HepG2 (cell line): ENCODE data around the gene POC1B. TPM values are rescaled to one million over a fixed set of nuclear protein-coding genes. Genes with fewer than 3 reads are reported as not detected.

ENCODE experiments used
- FUBP1 ChIP-seq: sonication (generic); formaldehyde crosslinking; IDR thresholded peaks from 2 replicates; pipeline ENCODE4 v1.5.1; 2020; ENCODE audit warnings: missing genetic modification reagents, mild to moderate bottlenecking, borderline replicate concordance
- GATAD2A ChIP-seq: IDR thresholded peaks from 2 replicates; pipeline ENCODE4 v1.6.1; 2016
- IRF1 ChIP-seq: sonication (generic); formaldehyde crosslinking; IDR thresholded peaks from 2 replicates; pipeline ENCODE4 v1.4.0; 2020; ENCODE audit warnings: low read depth, mild to moderate bottlenecking, missing genetic modification reagents
- MIXL1 ChIP-seq: IDR thresholded peaks from 2 replicates; pipeline ENCODE4 v1.6.1; 2016
- NAIF1 ChIP-seq: sonication (generic); formaldehyde crosslinking; IDR thresholded peaks from 2 replicates; pipeline ENCODE4 v1.5.0; 2020; ENCODE audit warnings: mild to moderate bottlenecking, missing genetic modification reagents, borderline replicate concordance
- NCOA1 ChIP-seq: sonication (generic); formaldehyde crosslinking; IDR thresholded peaks from 2 replicates; pipeline ENCODE4 v1.9.0; 2021; ENCODE audit warnings: missing genetic modification reagents
- PLRG1 ChIP-seq: fragments of 450-650 bp; conservative IDR thresholded peaks from 2 replicates; pipeline ENCODE4 v1.6.1; 2016
- THRA ChIP-seq: sonication (generic); formaldehyde crosslinking; IDR thresholded peaks from 2 replicates; pipeline ENCODE4 v1.4.0; 2020; ENCODE audit warnings: missing genetic modification reagents, borderline replicate concordance
- ZBTB43 ChIP-seq: sonication (generic); formaldehyde crosslinking; conservative IDR thresholded peaks from 2 replicates; pipeline ENCODE4 v1.4.0; 2020; ENCODE audit warnings: missing genetic modification reagents
- ZBTB7B ChIP-seq: sonication (generic); formaldehyde crosslinking; IDR thresholded peaks from 2 replicates; pipeline ENCODE4 v1.4.0; 2020; ENCODE audit warnings: missing genetic modification reagents
- ZFP36L1 ChIP-seq: sonication (generic); formaldehyde crosslinking; IDR thresholded peaks from 2 replicates; pipeline ENCODE4 v1.8.0; 2022; ENCODE audit warnings: mild to moderate bottlenecking, missing genetic modification reagents, moderate library complexity
- ZNF512B ChIP-seq: sonication (generic); formaldehyde crosslinking; IDR thresholded peaks from 2 replicates; pipeline ENCODE4 v1.5.1; 2020; ENCODE audit warnings: missing genetic modification reagents, mild to moderate bottlenecking, borderline replicate concordance
- ZNF513 ChIP-seq: sonication (generic); formaldehyde crosslinking; conservative IDR thresholded peaks from 2 replicates; pipeline ENCODE4 v1.5.0; 2020; ENCODE audit warnings: missing genetic modification reagents
- ZNF609 ChIP-seq: sonication (generic); formaldehyde crosslinking; IDR thresholded peaks from 2 replicates; pipeline ENCODE4 v1.4.0; 2020; ENCODE audit warnings: mild to moderate bottlenecking, missing genetic modification reagents, borderline replicate concordance
- polyA plus RNA-seq, 8 experiments: library from polyadenylated mRNA; depleted of rRNA in 3 of 8; stranded (reverse) in 7 of 8; unstranded in 1 of 8; fragments of >200 nt; fragmentation: Illumina TruSeq in 4 of 8; extraction: Trizol in 4 of 8; gene quantifications; 2 replicates each; pipeline versions ENCODE4 v1.2.1 to v1.2.3, GENCODE V29; 2011 to 2016; ENCODE audit warnings: low read depth in 4 of 8, missing spikeins in 1 of 8, mixed read lengths in 1 of 8; ENCODE audit not compliant: insufficient read depth in 1 of 8
- total RNA-seq, 5 experiments: library from RNA; depleted of rRNA; stranded (reverse); fragments of >200 nt; fragmentation: Illumina TruSeq; extraction: Trizol; gene quantifications; 2 replicates each; pipeline ENCODE4 v1.2.3, GENCODE V29; 2016; ENCODE audit warnings: low read depth in 1 of 5

Gene POC1B
- total and polyA plus RNA-seq, 2 of the 13 experiments (the other 11 are each of a cell fraction or from before 2014, with no cell fraction given): 9.3 to 11.0 TPM

GRCh38 chr12:89391726-89392336 is 134.0 kb downstream of the POC1B start (continued):
- TF ChIP-seq ZNF609 (CRISPR knock-in tag) (peak; percentile 68; the same call in 1 of the 2 replicates), NAIF1 (CRISPR knock-in tag) (no peak), NCOA1 (CRISPR knock-in tag) (no peak), ZNF513 (CRISPR knock-in tag) (no peak), PLRG1 (no peak), MIXL1 (peak; percentile 79), IRF1 (no peak), THRA (CRISPR knock-in tag) (0 out of 2 replicates have a peak, but pooled peaks have one; percentile 16), ZFP36L1 (CRISPR knock-in tag) (no peak), ZNF512B (no peak), GATAD2A (peak; percentile 86), FUBP1 (CRISPR knock-in tag) (no peak), ZBTB43 (CRISPR knock-in tag) (no peak), ZBTB7B (no peak)
